ENCODE data around the gene SLC38A2. TPM values are rescaled to one million over a fixed set of nuclear protein-coding genes. Genes with fewer than 3 reads are reported as not detected.

Gene SLC38A2
- total and polyA plus RNA-seq, 2 experiments from 2014 or later: 78.3 to 201 TPM

DNA sequence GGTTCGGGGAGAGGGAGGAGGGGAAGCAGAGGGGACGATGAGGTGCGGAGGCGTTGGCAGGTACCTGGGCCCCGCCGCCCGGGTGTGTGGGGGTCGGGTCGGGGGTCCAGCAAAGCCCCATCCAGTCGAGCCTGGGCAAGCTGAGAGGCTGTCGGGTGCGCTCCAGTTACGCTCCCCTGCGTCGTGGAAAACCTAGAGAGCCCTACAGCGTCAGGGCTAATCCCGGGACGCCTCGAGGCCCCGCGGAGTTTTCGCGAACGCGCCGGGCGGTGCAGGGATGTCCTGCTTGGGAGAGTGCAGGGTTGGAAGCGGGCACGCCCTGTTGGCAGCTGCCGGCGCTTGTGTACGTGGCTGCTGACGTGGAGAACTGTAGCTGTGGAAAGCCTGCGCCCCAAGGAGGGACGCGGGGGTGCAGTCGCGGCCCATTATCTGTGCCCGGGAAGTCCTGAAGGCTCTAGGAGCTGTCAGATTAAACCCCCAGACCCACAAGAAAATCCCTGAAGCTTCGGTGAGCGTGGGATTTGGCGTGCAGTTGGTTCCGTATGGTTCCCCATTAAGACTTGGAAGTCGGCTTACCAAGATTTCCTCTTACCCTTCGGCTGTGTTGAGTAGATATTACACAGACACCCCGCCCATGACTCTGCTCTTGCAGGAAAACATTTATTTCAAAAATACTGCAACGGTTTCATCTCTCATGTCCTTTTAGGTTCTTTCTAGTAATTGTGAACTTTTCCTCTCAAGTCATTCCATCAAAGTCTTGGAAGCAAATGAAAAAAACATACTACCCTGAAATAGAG lies 11.3 kb upstream of the SLC38A2 start:
- Histone ChIP-seq H3K27ac (peak overlapping the region; percentile 94), H3K27me3 (no peaks in the 10 kb centered on the region), H3K9me3 (ENCODE audit: low read depth) (no peaks in the 10 kb centered on the region), H3K4me3 (peak overlapping the region; percentile 53), H3K36me3 (no peaks in the 10 kb centered on the region), H3K4me1 (ENCODE audit: low read depth) (peaks cover 36% of the 10 kb centered on the region)
- peak; percentile 78 to 98 for DNase-seq (ENCODE audit: low read depth in 1 of 2, low spot score in 1 of 2)
- TF ChIP-seq CTCF (IDR thresholded peaks at IDR 0.05; ENCODE audit: low read depth, low read length): no peak

- DNase-seq (ENCODE audit: low read depth in 1 of 2, low spot score in 1 of 2): peak; percentile 97 to 99
- peak overlapping the region; percentile 53 for H3K4me3 ChIP-seq
- H3K36me3 ChIP-seq: no peaks in the 10 kb centered on the region
- peak; percentile 24 for TF ChIP-seq CTCF (IDR thresholded peaks at IDR 0.05; ENCODE audit: low read depth, low read length)
- H3K27me3 ChIP-seq: no peaks in the 10 kb centered on the region
- peak overlapping the region; percentile 94 for H3K27ac ChIP-seq
- H3K9me3 ChIP-seq (ENCODE audit: low read depth): no peaks in the 10 kb centered on the region
- peaks cover 36% of the 10 kb centered on the region for H3K4me1 ChIP-seq (ENCODE audit: low read depth)
These were observed 10.5 kb upstream of the SLC38A2 start for GRCh38 chr12:46382964-46383653.

DNA sequence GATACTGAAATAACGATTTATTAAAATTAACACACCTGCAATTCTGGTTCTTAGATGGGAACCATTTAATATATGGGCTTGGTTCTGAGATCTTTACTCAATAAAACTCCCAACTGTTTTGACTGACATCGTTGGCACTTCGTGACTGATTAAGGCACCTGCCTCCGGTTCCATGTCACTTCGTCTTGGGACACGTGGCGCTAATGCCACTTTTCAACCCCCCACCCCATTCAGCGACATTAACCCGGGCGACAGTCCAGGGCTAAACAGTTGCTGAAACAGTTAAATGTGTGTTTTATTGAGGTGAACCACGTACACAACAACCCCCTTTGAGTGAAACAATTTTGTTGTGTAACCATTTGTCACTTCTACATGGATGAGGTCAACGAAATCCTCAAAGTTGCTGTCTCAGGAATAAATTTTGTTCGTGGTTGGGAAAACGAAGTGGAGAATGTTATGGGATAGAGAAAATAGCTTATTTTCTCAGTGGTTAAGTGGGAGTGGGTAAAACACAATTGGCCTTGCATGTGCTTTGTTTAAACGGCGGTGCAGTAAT lies 9.9 kb upstream of the SLC38A2 start:
- no peaks in the 10 kb centered on the region for H3K36me3 ChIP-seq
- H3K27ac ChIP-seq: peak overlapping the region; percentile 94
- TF ChIP-seq CTCF (IDR thresholded peaks at IDR 0.05; ENCODE audit: low read depth, low read length): no peak

DNA sequence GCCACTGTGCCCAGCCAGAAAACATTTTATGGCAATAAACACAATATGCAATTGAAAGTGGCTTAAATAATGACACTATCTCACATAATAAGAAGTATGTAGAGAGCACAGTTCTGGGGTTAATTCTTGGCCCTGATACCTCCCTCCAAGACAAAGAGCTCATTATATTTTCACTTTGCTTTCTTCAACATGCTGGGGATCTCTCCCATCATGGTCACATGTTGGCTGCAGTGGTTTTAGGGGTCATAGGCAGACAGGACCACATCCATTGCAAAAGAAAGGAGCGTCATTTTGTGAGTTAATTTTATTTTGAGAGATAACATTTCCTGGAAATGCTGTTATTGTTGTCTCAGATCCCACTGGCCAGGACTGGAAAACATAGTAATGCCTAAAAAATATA lies 8.3 kb upstream of the SLC38A2 start:
- no peak for TF ChIP-seq CTCF (IDR thresholded peaks at IDR 0.05; ENCODE audit: low read depth, low read length)
- Histone ChIP-seq H3K4me3 (no peak overlapping the region), H3K27ac (no peak overlapping the region), H3K36me3 (no peaks in the 10 kb centered on the region), H3K4me1 (ENCODE audit: low read depth) (peaks cover 19% of the 10 kb centered on the region), H3K9me3 (ENCODE audit: low read depth) (no peaks in the 10 kb centered on the region), H3K27me3 (no peaks in the 10 kb centered on the region)
- DNase-seq (ENCODE audit: low read depth in 1 of 2, low spot score in 1 of 2): peak in 1 of 2 donors; percentile 89

More for the DNA sequence above, 9.9 kb upstream of the SLC38A2 start:
- Histone ChIP-seq H3K9me3 (ENCODE audit: low read depth) (no peaks in the 10 kb centered on the region), H3K27me3 (no peaks in the 10 kb centered on the region), H3K4me1 (ENCODE audit: low read depth) (peaks cover 35% of the 10 kb centered on the region), H3K4me3 (peak overlapping the region; percentile 53)
- DNase-seq (ENCODE audit: low read depth in 1 of 2, low spot score in 1 of 2): no peak

DNA sequence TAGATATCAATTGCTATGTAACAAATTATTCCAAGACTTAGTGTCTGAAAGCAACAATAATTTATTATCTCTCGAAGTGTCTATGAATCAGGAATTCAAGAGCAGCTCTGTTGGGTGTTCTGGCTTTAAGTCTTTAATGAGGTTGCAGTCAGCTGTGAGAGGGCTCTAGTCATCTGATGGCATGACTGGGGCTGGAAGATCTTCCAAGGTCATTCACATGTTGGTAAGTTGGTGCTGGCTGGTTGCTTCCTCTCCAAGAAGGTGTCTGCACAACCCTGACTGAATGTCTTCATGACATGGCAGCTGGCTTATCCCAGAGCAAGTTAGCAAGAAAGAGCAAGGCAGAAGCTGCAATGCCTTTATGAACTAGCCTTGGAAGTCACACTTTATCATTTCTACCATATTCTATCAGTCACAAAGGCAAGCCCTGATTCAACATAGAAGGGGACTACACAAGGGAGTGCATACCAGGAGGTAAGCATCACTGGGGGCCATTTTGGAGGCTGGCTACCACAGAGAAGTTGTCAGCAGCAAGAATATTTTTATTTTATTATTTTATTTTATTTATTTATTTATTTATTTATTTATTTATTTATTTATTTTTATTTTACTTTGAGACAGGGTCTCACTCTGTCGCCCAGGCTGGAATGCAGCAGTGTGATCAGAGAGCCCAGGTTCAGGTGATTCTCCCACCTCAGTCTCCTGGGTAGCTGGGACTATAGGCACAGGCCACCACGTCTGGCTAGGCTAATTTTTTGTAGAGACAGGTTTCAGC lies 7.6 kb upstream of the SLC38A2 start:
- no peak for TF ChIP-seq CTCF (IDR thresholded peaks at IDR 0.05; ENCODE audit: low read depth, low read length)
- no peak overlapping the region for H3K27ac ChIP-seq
- H3K36me3 ChIP-seq: no peaks in the 10 kb centered on the region
- H3K4me3 ChIP-seq: no peak overlapping the region
- H3K4me1 ChIP-seq (ENCODE audit: low read depth): peaks cover 13% of the 10 kb centered on the region
- no peaks in the 10 kb centered on the region for H3K9me3 ChIP-seq (ENCODE audit: low read depth)
- peak in 1 of 2 donors; percentile 24 for DNase-seq (ENCODE audit: low read depth in 1 of 2, low spot score in 1 of 2)
- no peaks in the 10 kb centered on the region for H3K27me3 ChIP-seq

Measured in cardiac muscle cell (in vitro differentiated cells and primary cell).